ENCODE data around the gene SYT14.
"Not testable (repeated sequence)": the region's sequence is repeated elsewhere in the genome, so short reads cannot be mapped to it uniquely, and the experiment has no call there.

The SYT14 gene

DNA sequence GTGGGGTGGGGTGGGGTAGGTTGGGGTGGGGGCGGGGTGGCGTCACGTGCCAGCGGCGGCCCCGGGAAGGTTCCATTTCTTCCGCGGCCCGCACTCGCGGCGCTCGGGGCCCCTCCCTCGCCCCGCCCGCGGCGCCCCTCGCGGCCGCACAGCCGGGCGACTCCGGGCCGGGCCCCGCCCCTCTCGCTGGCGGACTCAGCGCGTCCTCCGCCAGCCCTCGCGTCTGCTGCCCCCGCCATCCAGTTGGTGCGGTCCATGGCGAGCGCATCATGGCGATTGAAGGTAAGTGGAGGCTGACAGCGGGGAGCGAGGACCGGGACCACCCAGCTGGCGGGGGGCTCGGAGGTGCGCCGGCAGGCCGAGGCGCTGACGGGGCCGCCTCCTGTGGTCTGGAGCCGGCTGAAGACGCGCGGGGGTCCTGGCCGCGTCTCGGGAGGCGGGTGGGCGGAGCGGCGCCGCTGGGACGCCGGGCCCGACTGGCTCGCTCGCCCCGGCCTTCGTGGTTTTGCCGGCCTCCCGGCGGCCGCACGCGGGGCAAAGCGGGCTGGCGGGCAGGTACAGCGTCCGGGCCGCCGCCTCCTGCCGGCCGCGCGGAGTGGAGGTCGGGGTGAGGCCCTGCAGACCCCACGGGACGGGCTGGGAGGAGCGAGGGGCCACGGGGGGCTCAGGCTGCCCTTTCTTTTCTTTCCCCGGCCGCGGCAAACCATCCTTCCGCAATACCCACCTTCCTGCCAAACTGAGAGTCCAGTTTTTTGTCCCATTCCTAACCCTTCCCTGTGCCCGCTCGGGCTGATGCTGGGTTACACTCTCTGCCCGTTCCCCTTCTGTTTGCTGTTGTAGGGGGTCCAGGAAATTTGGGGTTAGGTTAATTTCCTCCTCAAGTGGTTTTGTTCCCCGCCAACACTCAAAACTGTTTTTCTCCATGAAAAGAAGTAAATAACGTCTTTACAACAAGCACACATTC lies at the start of gene SYT14:
Gene SYT14 (plus strand): TSS at position 222 of the 964 bp plus-strand sequence. CDS start 48 bp downstream, at position 270.
- no peak for DNase-seq (ENCODE audit: low read depth)

GRCh38 chr1:209888291-209889076 lies 49.5 kb upstream of the SYT14 start:
- DNase-seq (ENCODE audit: low read depth) = not testable (repeated sequence)

DNA sequence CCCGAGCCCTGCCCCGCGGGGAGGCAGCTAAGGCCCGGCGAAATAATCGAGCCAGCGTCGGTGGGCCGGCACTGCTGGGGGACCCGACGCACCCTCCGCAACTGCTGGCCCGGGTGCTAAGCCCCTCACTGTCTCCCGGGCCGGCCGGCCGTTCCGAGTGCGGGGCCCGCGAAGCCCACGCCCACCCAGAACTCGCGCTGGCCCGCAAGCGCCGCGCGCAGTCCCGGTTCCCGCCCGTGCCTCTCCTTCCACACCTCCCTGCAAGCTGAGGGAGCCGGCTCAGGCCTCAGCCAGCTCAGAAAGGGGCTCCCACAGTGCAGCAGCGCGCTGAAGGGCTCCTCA lies 49.0 kb upstream of the SYT14 start:
- no peak for DNase-seq (ENCODE audit: low read depth)

GRCh38 chr1:209890641-209891330 lies 47.2 kb upstream of the SYT14 start:
- DNase-seq (ENCODE audit: low read depth) = no peak

- DNase-seq (ENCODE audit: low read depth) = no peak
Observed at GRCh38 chr1:209893751-209894150, 44.3 kb upstream of the SYT14 start.

DNA sequence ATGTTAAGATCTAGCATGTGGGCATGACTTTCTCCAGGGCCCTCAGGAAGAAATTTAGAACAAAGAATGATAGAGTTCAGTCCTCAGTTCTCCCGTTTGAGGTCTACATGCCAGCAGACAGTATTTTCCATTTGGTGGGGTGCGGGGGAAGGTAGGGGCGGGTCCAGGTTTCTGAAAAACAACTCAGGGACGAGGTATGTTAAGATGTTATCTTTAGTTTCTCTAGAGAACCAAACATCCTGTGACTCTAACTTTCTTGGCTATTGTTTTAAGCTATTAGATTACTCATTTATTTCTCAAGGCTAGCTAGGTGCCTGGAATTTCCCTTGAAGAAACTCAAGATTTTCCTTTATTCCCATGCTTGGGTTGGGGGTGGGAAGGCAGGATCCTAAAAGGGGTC lies 42.3 kb upstream of the SYT14 start:
- DNase-seq (ENCODE audit: low read depth) = no peak

GRCh38 chr1:209896346-209896745 lies 41.7 kb upstream of the SYT14 start:
- DNase-seq (ENCODE audit: low read depth) = no peak

- not testable (repeated sequence) for DNase-seq (ENCODE audit: low read depth)
Observed at GRCh38 chr1:209898271-209898670, 39.7 kb upstream of the SYT14 start.

- not testable (repeated sequence) for DNase-seq (ENCODE audit: low read depth)
Observed at GRCh38 chr1:209898851-209899250, 39.2 kb upstream of the SYT14 start.

- DNase-seq (ENCODE audit: low read depth) = no peak
Observed at GRCh38 chr1:209899948-209900347, 38.1 kb upstream of the SYT14 start.

DNA sequence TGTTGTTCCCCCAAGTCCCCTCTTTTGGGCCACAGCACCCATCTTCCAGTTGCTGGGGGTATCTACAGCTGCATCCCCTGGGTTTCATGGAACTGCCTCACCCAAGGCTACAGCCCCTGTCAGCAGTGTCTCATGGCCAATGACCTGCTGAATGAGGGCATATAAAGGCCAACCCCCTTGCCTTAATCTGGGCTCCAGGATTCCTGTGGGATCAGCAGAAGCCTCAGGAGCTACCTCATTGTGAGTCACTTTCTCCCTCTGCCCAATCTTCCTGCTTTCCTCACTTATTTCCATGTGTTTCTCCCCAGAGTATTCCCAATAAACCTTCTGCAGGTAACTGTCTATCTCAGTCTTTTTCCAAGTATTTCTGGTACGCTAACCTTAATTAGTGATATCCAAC lies 37.3 kb upstream of the SYT14 start:
- DNase-seq (ENCODE audit: low read depth) = no peak

DNA sequence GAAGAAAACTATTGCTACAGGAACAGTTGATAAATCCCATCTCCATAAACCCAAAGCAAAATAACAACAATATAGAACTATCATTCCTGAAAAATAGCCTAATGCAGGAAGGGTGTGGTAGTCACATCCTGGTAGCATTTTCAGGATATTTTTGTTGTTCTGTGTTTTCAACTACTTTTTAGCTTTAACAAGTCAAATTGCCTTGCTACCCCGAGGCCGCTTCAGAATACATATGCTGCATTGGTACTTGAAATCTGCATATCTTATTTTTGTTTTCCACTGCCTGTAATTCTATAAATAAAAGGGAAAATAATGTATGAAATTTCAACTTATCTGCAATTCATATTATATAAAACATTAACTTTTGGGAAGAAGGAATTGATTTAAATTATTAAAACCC lies 36.8 kb upstream of the SYT14 start:
- no peak for DNase-seq (ENCODE audit: low read depth)

- DNase-seq (ENCODE audit: low read depth) = not testable (repeated sequence)
Observed at GRCh38 chr1:209904774-209905173, 33.2 kb upstream of the SYT14 start.

GRCh38 chr1:209911746-209912145 lies 26.3 kb upstream of the SYT14 start:
- no peak for DNase-seq (ENCODE audit: low read depth)

DNA sequence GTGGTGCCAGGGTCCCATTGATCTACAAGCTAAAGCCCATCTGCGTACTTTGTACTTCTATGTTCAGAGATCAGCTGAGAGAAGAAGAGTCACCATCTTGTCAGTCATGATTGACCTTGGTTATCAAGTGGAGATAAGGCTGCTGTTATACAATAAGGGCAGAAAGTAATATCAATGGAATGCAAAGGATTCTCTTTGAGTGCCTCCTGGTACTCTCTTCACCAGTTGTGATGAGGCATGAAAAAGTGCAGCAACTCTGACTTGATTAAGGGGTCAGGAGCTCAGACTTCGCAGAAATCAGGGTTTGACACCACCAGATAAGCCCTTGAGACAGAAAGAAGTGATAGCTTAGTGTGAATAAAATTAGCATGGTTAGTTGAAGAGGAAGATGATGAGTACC lies 25.7 kb upstream of the SYT14 start:
- no peak for DNase-seq (ENCODE audit: low read depth)

DNA sequence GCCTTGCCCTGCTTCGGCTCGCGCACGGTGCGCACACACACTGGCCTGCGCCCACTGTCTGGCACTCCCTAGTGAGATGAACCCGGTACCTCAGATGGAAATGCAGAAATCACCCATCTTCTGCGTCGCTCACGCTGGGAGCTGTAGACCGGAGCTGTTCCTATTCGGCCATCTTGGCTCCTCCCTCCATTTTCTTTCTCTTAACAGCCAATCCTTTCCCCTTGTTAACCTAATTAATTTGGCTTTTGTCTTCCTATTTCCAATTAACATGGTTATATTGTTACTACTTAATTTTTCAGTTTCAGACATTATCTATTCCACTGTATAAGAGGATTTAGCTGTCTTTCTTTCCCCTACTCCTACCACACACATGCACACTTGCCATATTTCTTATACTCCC lies 18.4 kb upstream of the SYT14 start:
- DNase-seq (ENCODE audit: low read depth) = not testable (repeated sequence)

- DNase-seq (ENCODE audit: low read depth) = no peak
Observed at GRCh38 chr1:209920844-209921243, 17.2 kb upstream of the SYT14 start.

DNA sequence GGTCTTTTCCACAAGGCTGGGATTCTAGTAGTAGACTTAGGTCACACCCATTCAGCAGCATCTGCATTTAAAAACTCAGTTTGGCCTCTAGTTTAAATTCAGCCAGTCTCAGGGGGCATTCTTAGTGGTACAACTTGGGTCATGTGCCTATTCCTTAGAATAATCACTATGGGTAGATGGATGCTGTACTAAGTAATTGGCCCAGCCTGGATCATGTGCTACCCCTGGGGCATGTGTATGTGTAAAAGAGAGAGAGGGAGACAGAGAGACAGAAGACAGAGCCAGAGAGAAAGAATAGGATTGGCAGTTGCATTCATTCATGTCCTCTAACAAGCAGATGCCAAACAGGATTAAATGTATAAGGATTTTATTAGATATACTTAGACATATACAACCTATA lies 13.6 kb upstream of the SYT14 start:
- DNase-seq (ENCODE audit: low read depth) = no peak

DNA sequence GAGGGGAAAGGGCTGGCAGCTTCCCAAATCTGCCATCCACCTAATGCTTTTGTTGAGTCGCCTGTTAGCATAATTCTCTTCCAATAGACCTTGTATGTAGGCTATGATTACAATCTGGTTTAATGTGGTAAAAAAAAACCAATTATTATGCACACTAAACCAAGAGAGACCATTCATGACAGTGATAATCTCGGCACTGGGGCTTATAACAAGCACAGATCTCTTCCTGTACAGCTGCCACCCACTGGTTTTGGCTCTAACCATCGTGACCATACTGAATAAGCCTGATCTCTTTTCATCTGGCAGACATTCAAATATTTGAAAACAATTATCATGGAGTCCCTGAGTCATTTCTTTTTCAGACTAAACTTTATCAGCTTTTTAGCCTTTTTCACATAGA lies 12.0 kb upstream of the SYT14 start:
- DNase-seq (ENCODE audit: low read depth) = no peak

DNA sequence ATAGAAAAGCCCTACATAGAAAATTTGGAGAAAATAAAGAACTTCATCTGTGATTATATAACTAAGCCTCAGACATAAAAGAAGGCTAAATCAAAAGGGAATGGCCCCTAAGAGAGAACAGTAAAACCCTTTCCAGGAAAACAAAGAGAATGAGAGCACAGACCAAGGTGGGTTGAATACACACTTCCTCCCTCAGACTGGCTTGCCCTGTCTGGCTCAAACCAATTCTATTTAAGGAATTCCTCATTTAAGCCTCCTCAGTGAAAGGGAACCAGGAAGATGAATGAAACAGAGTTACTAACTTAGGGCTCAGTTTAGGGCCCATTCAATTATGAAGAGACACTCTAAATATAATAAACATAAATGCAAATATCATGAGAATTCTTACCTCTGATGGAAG lies 10.6 kb upstream of the SYT14 start:
- DNase-seq (ENCODE audit: low read depth) = no peak

DNA sequence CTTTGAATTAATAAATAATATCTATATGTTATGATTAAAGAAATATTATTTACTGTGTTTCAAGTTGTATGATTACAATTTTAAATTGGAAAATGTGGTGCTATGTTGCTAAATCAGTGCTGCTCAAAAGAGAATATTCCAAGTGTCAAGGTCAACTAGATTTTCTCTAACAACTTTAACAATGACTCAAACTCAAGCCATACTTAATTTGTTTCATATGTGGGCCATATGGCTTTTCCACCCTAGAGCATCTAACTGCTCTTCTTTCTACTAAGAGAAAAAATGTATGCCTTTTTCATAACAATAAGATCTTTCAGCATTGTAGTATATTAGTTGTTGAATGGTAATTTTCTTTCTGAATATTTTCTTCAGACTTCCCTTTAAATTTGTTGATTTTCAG lies 8.3 kb upstream of the SYT14 start:
- DNase-seq (ENCODE audit: low read depth) = no peak

DNA sequence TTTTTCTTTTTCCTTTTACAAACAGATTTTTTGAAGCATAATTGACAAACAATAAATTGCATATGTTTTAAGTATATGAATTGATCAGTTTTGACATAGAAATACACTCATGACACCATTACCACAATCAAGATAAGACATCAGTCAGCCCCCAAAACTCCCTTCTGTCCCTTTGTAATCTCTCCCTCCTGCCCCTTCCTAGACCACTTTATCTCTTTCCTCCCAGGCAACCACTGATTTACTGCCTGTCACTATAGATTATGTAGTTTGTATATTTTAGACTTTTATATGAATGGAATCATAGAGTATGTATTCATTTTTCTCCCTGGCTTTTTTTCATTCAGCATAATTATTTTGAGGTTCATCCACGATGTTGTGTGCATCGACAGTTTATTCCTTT lies 6.9 kb upstream of the SYT14 start:
- no peak for DNase-seq (ENCODE audit: low read depth)

DNA sequence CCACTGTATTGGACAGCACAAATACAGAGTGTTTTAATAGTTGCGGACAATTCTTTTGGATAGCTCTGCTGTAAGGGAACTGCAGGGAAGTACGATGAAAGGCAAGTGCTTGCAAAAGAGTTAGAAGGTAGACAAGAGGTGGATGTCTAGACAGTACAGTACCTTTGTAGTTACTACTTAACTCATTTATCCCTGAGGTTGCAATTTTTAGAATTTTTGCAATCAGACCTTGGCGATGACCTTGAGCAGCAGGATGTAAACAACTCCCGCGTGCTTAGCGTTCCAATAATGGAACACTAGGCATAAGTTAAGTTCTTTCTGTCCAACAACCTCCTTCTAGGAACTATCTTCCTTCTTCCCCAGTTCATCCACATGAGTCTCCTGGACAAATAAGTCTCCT lies 1.9 kb upstream of the SYT14 start:
- DNase-seq (ENCODE audit: low read depth) = no peak
